Adrenal gland (tissue), 5 donors: ENCODE results near the gene ASAP2.

Source experiments
- POLR2A ChIP-seq, 2 donors: fragments of 450-650 bp; IDR thresholded peaks; one replicate each; pipeline ENCODE4 v1.6.1; 2017; ENCODE audit warnings: antibody characterized with exemption in 2 of 2, mild to moderate bottlenecking in 2 of 2, moderate library complexity in 1 of 2
- TF ChIP-seq, protein P1 (sequence below), 6 experiments: fragments of 450-650 bp in 4 of 6; fragments of 200-600 bp in 2 of 6; sonication (generic) in 1 of 6; IDR thresholded peaks; 1 replicate in 5 of 6; 2 replicates in 1 of 6; pipeline versions ENCODE4 v1.5.1 to v1.8.0; 2016 to 2021; ENCODE audit warnings: antibody characterized with exemption in 6 of 6, mild to moderate bottlenecking in 2 of 6, moderate library complexity in 1 of 6
- donor health status: DM: no; HTN: no; CAD: no.

DNA sequence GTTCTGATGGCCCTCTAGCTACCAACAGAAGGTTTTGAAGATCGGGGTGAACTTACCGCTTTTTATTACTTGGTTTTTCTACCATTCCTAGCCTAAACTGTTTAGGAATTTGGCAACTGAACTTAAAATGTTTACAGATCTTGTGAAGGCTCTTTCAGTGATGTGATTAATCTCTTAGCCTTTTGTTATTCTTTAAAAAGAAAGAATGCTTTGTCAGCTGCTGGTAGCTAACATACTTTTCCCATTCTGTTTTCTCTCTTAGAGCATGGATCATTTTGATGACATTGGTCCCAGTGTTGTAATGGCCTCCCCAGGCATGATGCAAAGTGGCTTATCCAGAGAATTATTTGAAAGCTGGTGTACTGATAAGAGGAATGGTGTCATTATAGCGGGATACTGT, 234.9 kb downstream of the ASAP2 start:
- TF ChIP-seq, protein P1, sequence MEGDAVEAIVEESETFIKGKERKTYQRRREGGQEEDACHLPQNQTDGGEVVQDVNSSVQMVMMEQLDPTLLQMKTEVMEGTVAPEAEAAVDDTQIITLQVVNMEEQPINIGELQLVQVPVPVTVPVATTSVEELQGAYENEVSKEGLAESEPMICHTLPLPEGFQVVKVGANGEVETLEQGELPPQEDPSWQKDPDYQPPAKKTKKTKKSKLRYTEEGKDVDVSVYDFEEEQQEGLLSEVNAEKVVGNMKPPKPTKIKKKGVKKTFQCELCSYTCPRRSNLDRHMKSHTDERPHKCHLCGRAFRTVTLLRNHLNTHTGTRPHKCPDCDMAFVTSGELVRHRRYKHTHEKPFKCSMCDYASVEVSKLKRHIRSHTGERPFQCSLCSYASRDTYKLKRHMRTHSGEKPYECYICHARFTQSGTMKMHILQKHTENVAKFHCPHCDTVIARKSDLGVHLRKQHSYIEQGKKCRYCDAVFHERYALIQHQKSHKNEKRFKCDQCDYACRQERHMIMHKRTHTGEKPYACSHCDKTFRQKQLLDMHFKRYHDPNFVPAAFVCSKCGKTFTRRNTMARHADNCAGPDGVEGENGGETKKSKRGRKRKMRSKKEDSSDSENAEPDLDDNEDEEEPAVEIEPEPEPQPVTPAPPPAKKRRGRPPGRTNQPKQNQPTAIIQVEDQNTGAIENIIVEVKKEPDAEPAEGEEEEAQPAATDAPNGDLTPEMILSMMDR (IDR thresholded peaks at IDR 0.05) = no peak
- no peak for TF ChIP-seq POLR2A (IDR thresholded peaks at IDR 0.05)
